Right lobe of liver (tissue), 6 donors: Measurements from ENCODE around the gene ARMC12. TPM values are rescaled to one million over a fixed set of nuclear protein-coding genes. Genes with fewer than 3 reads are reported as not detected.
"Not testable (repeated sequence)": the region's sequence is repeated elsewhere in the genome, so short reads cannot be mapped to it uniquely, and the experiment has no call there.

Experiments used
- ATAC-seq, 4 donors: fragments of 200-7000 bp; cut with Tn5 transposase; one replicate each; pipeline ENCODE4 v1.9.1; 2020; ENCODE audit warnings: mild to moderate bottlenecking in 4 of 4, moderate library complexity in 4 of 4
- DNase-seq, 3 donors: peaks; one replicate each; pipeline ENCODE4 v3.0.0-alpha.2; 2020
- H3K27ac ChIP-seq, 3 donors: fragments of 200-600 bp; one replicate each; pipeline ENCODE4 v1.8.0; 2022
- H3K27me3 ChIP-seq, 2 donors: fragments of 200-600 bp; one replicate each; pipeline ENCODE4 v1.8.0; 2022
- H3K36me3 ChIP-seq, 4 donors: fragments of 200-600 bp; sonication (generic) in 1 of 4; one replicate each; pipeline versions ENCODE4 v1.5.1 to v1.8.0; 2017 to 2022; ENCODE audit warnings: control low read depth in 1 of 4
- H3K4me1 ChIP-seq, 4 donors: fragments of 200-600 bp; sonication (generic) in 1 of 4; one replicate each; pipeline versions ENCODE4 v1.5.1 to v1.8.0; 2017 to 2022; ENCODE audit warnings: control low read depth in 1 of 4
- H3K4me3 ChIP-seq, 3 donors: fragments of 200-600 bp; one replicate each; pipeline ENCODE4 v1.8.0; 2022
- H3K9me3 ChIP-seq, 4 donors: fragments of 200-600 bp; sonication (generic) in 1 of 4; one replicate each; pipeline versions ENCODE4 v1.5.1 to v1.8.0; 2017 to 2022; ENCODE audit warnings: control low read depth in 1 of 4
- POLR2A ChIP-seq: fragments of 450-650 bp; IDR thresholded peaks from one replicate; pipeline ENCODE4 v1.6.1; 2017; ENCODE audit warnings: antibody characterized with exemption, mild to moderate bottlenecking
- WGBS: methylation state at CpG from one replicate; pipeline ENCODE4 v1.1.6; 2018; ENCODE audit warnings: low coverage, low lambda C conversion rate; ENCODE audit not compliant: insufficient coverage; ENCODE audit errors: missing lambda C conversion rate; 5-methylcytosine and 5-hydroxymethylcytosine counted together
- intact Hi-C, 2 donors: fragments of 100-400 bp; cut with DNase I; formaldehyde crosslinking; loops; one replicate each; pipeline versions ENCODE4 v1.11.2 to v1.14.1; 2022
- long read RNA-seq: library from polyadenylated mRNA; unstranded; transcript quantifications from one replicate; pipeline ENCODE4 v2.0.0, GENCODE V29; 2019
- total RNA-seq, 6 experiments: library from RNA; depleted of rRNA in 2 of 6; stranded (reverse); fragments of >200 nt in 2 of 6; fragmentation: NEBNext Ultra II Directional in 3 of 6; extraction: Animal tissue kit (Norgen Biotek cat#: 25700) in 3 of 6; gene quantifications; one replicate each; pipeline versions ENCODE4 v1.1.0 to v1.2.4, GENCODE V29; 2016 to 2023
- TF ChIP-seq, protein P1 (sequence below), 4 donors: fragments of 200-600 bp in 3 of 4; fragments of 450-650 bp in 1 of 4; IDR thresholded peaks; one replicate each; pipeline versions ENCODE4 v1.5.1 to v1.8.0; 2016 to 2022; ENCODE audit warnings: antibody characterized with exemption in 4 of 4, mild to moderate bottlenecking in 2 of 4
- donor health status: DM: no; HTN: yes; CAD: no.
- donor health status: DM: no; HTN: no; CAD: no.
- donor health status: DM: no; HTN: no; CAD: no.
- donor health status: DM: no; HTN: yes; CAD: no.
- donor health status: DM: no; HTN: yes; CAD: no.

Gene ARMC12
- 1 to 10 TPM in 3 of 6 experiments, under 1 TPM in 3; 0.22 to 4.4 (median 0.92) TPM for total RNA-seq
- long read RNA-seq = 0 reads

DNA sequence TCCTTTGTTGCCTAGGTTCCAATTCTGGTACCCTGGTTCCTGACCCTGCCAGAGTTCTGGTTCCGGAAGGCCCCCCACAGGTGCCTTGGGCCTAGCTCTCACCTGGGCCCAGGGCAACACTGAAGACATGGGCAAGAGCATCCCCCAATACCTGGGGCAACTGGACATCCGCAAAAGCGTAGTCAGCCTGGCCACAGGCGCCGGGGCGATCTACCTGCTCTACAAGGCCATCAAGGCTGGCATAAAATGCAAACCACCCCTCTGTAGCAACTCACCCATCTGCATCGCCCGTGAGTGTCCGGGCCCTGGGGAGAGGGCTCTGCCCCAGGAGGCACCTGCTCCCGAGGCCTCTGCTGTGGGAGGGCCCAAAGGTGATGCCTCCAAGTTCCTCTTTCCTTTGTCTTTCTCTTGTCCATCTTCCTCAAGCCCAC lies at the start of gene ARMC12:
ARMC12 (plus strand) TSS at position 51 of the 431 bp plus-strand sequence; CDS start at position 128, 77 bp downstream.
- Histone ChIP-seq H3K27me3 (no peaks in the 10 kb centered on the region), H3K36me3 (no peaks in the 10 kb centered on the region), H3K4me3 (no peak within 1 kb of the TSS), H3K4me1 (peaks cover 6 to 41% (median 22%) of the 10 kb centered on the region in 4 donors), H3K9me3 (no peaks in the 10 kb centered on the region), H3K27ac (no peak within 1 kb of the TSS)
- DNase-seq = peak in 1 of 3 donors; percentile 54
- intact Hi-C loops = loop anchor here (5.0 to 10.0 kb wide), 3 partner anchors 152 to 215 kb away; no protein-coding TSS in a partner anchor
- ATAC-seq = no peak
- 100% methylated on average over 1 of the region's 10 CpGs for WGBS
- TF ChIP-seq POLR2A = no peak
- TF ChIP-seq, protein P1, sequence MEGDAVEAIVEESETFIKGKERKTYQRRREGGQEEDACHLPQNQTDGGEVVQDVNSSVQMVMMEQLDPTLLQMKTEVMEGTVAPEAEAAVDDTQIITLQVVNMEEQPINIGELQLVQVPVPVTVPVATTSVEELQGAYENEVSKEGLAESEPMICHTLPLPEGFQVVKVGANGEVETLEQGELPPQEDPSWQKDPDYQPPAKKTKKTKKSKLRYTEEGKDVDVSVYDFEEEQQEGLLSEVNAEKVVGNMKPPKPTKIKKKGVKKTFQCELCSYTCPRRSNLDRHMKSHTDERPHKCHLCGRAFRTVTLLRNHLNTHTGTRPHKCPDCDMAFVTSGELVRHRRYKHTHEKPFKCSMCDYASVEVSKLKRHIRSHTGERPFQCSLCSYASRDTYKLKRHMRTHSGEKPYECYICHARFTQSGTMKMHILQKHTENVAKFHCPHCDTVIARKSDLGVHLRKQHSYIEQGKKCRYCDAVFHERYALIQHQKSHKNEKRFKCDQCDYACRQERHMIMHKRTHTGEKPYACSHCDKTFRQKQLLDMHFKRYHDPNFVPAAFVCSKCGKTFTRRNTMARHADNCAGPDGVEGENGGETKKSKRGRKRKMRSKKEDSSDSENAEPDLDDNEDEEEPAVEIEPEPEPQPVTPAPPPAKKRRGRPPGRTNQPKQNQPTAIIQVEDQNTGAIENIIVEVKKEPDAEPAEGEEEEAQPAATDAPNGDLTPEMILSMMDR (IDR thresholded peaks at IDR 0.05) = no peak

GRCh38 chr6:35687658-35688604 lies 48.9 kb upstream of the ARMC12 start:
- ATAC-seq = peak in 3 of 4 donors; percentile 34 to 47 (median 36)
- peak; percentile 69 to 81 (median 75) for DNase-seq
- intact Hi-C loops = no loop called here
- H3K36me3 ChIP-seq = peaks cover 0 to 13% (median 5%) of the 10 kb centered on the region in 4 donors
- H3K27ac ChIP-seq = peak overlapping the region; percentile 81 to 96 (median 91)
- H3K4me3 ChIP-seq = peak overlapping the region; percentile 76 to 89 (median 84)
- peaks cover 0 to 36% (median 10%) of the 10 kb centered on the region in 4 donors for H3K4me1 ChIP-seq
- WGBS = under 1% methylated on average over 20 of the region's 100 CpGs
- H3K27me3 ChIP-seq = no peaks in the 10 kb centered on the region
- H3K9me3 ChIP-seq = no peaks in the 10 kb centered on the region
- peak; percentile 21 for TF ChIP-seq POLR2A
- TF ChIP-seq, protein P1 (IDR thresholded peaks at IDR 0.05) = no peak

- Histone ChIP-seq H3K36me3 (peaks cover 0 to 7% (median 4%) of the 10 kb centered on the region in 4 donors), H3K4me3 (peak within 1 kb of the TSS; percentile 76 to 89 (median 84)), H3K9me3 (no peaks in the 10 kb centered on the region), H3K27me3 (no peaks in the 10 kb centered on the region), H3K27ac (peak within 1 kb of the TSS; percentile 81 to 96 (median 91)), H3K4me1 (peaks cover 0 to 36% (median 10%) of the 10 kb centered on the region in 4 donors)
- WGBS = 3% methylated on average over 20 of the region's 80 CpGs
- intact Hi-C loops = no loop called here
- DNase-seq (peak; percentile 98), ATAC-seq (peak; percentile 90 to 95 (median 91))
- TF ChIP-seq, protein P1 (IDR thresholded peaks at IDR 0.05) = no peak
- peak; percentile 100 for TF ChIP-seq POLR2A
Measured at GRCh38 chr6:35688605-35689322, 48.1 kb upstream of the ARMC12 start, which contains the start of gene FKBP5. Gene FKBP5 (minus strand): TSS chr6:35688915. CDS start chr6:35642824, 46,091 bp downstream.

DNA sequence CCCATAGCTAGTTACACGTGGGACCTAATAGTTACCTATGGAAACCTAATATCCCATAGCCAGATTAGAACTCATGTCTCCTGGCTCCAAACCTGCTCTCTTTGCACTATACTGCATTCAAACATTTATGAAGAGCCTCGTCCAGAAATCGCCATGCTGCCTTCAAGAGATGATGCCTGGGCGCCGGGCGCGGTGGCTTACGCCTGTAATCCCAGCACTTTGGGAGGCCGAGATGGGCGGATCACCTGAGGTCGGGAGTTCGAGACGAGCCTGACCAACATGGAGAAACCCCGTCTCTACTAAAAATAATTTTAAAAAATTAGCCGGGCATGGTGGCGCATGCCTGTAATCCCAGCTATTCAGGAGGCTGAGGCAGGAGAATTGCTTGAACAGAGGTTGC lies 46.8 kb upstream of the ARMC12 start:
- H3K27ac ChIP-seq, DNase-seq, H3K36me3 ChIP-seq, H3K9me3 ChIP-seq, H3K4me3 ChIP-seq, intact Hi-C loops, ATAC-seq, H3K27me3 ChIP-seq: not testable (repeated sequence)
- 94% methylated on average over 16 of the region's 16 CpGs for WGBS
- peaks cover 0 to 28% (median 10%) of the 10 kb centered on the region in 4 donors for H3K4me1 ChIP-seq
